Keratinocyte (primary cell): ENCODE data around the gene ADAMTS6. TPM values are rescaled to one million over a fixed set of nuclear protein-coding genes. Genes with fewer than 3 reads are reported as not detected.

Source experiments
- DNase-seq: peaks from one replicate; pipeline ENCODE4 v3.0.0-alpha.2; 2011; ENCODE audit warnings: low read depth, missing footprints, low spot score
- FAIRE-seq: peaks from 2 replicates; lab custom pipeline; 2011; peaks lifted over from hg19 to GRCh38; lab: Jason Lieb, UNC
- H2AFZ ChIP-seq: 2 replicates; pipeline ENCODE4 v1.6.0; 2012; ENCODE audit warnings: low read length, control low read depth, inconsistent platforms; ENCODE audit not compliant: control insufficient read depth
- H3K27ac ChIP-seq: 2 replicates; pipeline ENCODE4 v1.5.1; 2011; ENCODE audit warnings: low read length; ENCODE audit not compliant: control insufficient read depth, insufficient read depth
- H3K27me3 ChIP-seq: 3 replicates; pipeline ENCODE4 v1.6.0; 2011; ENCODE audit warnings: low read length; ENCODE audit not compliant: control insufficient read depth, insufficient read depth; ENCODE audit errors: extremely low read depth
- H3K36me3 ChIP-seq, 2 experiments: 2 replicates in 1 of 2; 3 replicates in 1 of 2; pipeline ENCODE4 v1.5.1; 2011; ENCODE audit warnings: low read length in 2 of 2, mild to moderate bottlenecking in 1 of 2; ENCODE audit not compliant: control insufficient read depth in 2 of 2, insufficient read depth in 2 of 2; ENCODE audit errors: extremely low read depth in 1 of 2
- H3K4me1 ChIP-seq: 3 replicates; pipeline ENCODE4 v1.5.1; 2011; ENCODE audit warnings: low read length; ENCODE audit not compliant: control insufficient read depth, insufficient read depth; ENCODE audit errors: extremely low read depth
- H3K4me2 ChIP-seq: 3 replicates; pipeline ENCODE4 v1.6.0; 2011; ENCODE audit warnings: low read depth, low read length; ENCODE audit not compliant: control insufficient read depth, insufficient read depth; ENCODE audit errors: extremely low read depth
- H3K4me3 ChIP-seq, 3 experiments: fragments of 200-600 bp in 1 of 3; sonication (generic) in 1 of 3; 2 replicates in 2 of 3; 3 replicates in 1 of 3; pipeline ENCODE4 v1.5.1; 2011 to 2016; ENCODE audit warnings: low read length in 3 of 3, mild to moderate bottlenecking in 3 of 3, control low read depth in 2 of 3, inconsistent platforms in 1 of 3, low read depth in 1 of 3, mixed read lengths in 1 of 3, mixed run types in 1 of 3, moderate library complexity in 1 of 3; ENCODE audit not compliant: control insufficient read depth in 2 of 3, insufficient read depth in 2 of 3; ENCODE audit errors: extremely low read depth in 1 of 3
- H3K79me2 ChIP-seq: 2 replicates; pipeline ENCODE4 v1.6.0; 2012; ENCODE audit warnings: low read length; ENCODE audit not compliant: control insufficient read depth, insufficient read depth
- H3K9ac ChIP-seq: 3 replicates; pipeline ENCODE4 v1.6.0; 2011; ENCODE audit warnings: low read length; ENCODE audit not compliant: control insufficient read depth, insufficient read depth; ENCODE audit errors: extremely low read depth
- H3K9me1 ChIP-seq: 3 replicates; pipeline ENCODE4 v1.6.0; 2011; ENCODE audit warnings: low read length; ENCODE audit not compliant: control insufficient read depth, insufficient read depth; ENCODE audit errors: extremely low read depth
- H3K9me3 ChIP-seq: 2 replicates; pipeline ENCODE4 v1.5.1; 2012; ENCODE audit warnings: low read depth, low read length; ENCODE audit not compliant: control insufficient read depth
- H4K20me1 ChIP-seq: 3 replicates; pipeline ENCODE4 v1.6.0; 2011; ENCODE audit warnings: low read length; ENCODE audit not compliant: control insufficient read depth, insufficient read depth; ENCODE audit errors: extremely low read depth
- CTCF ChIP-seq, 3 experiments: IDR thresholded peaks in 1 of 3; conservative IDR thresholded peaks in 1 of 3; optimal IDR thresholded peaks in 1 of 3; 2 replicates in 2 of 3; 3 replicates in 1 of 3; pipeline versions ENCODE3 to v1.5.1; 2011; ENCODE audit warnings: low read length in 3 of 3, mild to moderate bottlenecking in 3 of 3, moderate library complexity in 2 of 3, control low read depth in 1 of 3, inconsistent platforms in 1 of 3; ENCODE audit not compliant: insufficient read depth in 2 of 3; ENCODE audit errors: extremely low read depth in 1 of 3
- EZH2 ChIP-seq: IDR thresholded peaks from one replicate; pipeline ENCODE4 v1.6.1; 2012; ENCODE audit warnings: inconsistent platforms, mild to moderate bottlenecking, low read length, moderate library complexity
- dilution Hi-C: fragments of 300-500 bp; cut with MboI; formaldehyde crosslinking; loops from one replicate; pipeline ENCODE4 v1.7.0; 2020; ENCODE audit warnings: low sequenced_read_pairs; ENCODE audit not compliant: extremely low pct_ligation_motif_present
- polyA plus RNA-seq, 5 experiments: library from polyadenylated mRNA; depleted of rRNA in 3 of 5; stranded (reverse) in 3 of 5; stranded (forward) in 1 of 5; unstranded in 1 of 5; fragments of >200 nt; gene quantifications; 1 replicate in 1 of 5; 2 replicates in 3 of 5; 3 replicates in 1 of 5; pipeline versions ENCODE4 v1.2.1 to v1.2.3, GENCODE V29; 2011 to 2012; ENCODE audit warnings: missing spikeins in 2 of 5, low read depth in 1 of 5, low replicate concordance in 1 of 5

Gene ADAMTS6
- polyA plus RNA-seq, 1 donor (not counting 4 experiments of a cell fraction or from before 2014, with no cell fraction given), result 10.9 TPM

DNA sequence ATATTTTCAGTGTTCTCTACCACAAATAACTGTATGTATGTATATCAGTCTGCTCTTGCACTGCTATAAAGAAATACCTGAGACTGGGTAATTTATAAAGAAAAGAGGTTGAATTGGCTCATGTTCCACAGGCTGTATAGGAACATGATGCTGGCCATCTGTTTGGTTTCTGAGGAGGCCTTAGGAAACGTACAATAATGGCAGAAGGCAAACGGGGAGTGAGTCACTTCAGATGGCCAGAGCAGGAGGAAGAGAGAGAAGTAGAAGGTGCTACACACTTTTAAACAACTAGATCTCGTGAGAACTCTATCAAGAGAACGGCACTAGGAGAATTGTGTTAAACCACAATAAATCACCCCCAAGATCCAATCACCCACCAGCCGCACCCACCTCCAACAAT lies 121.7 kb downstream of the ADAMTS6 start:
- TF ChIP-seq EZH2 (no peak), CTCF (optimal IDR thresholded peaks at IDR 0.05 in 1 of 3, IDR thresholded peaks at IDR 0.05 in 1 of 3, conservative IDR thresholded peaks at IDR 0.05 in 1 of 3; ENCODE audit: extremely low read depth in 1 of 3, insufficient read depth in 2 of 3, low read length in 3 of 3) (no peak)
- Histone ChIP-seq H3K36me3 (no peaks in the 10 kb centered on the region), H3K79me2 (no peaks in the 10 kb centered on the region), H3K4me1 (no peaks in the 10 kb centered on the region), H3K27ac (no peak overlapping the region), H4K20me1 (no peaks in the 10 kb centered on the region), H3K4me3 (no peak overlapping the region), H2AFZ (no peak overlapping the region), H3K9me3 (no peaks in the 10 kb centered on the region), H3K27me3 (no peaks in the 10 kb centered on the region), H3K9me1 (no peaks in the 10 kb centered on the region), H3K9ac (no peak overlapping the region), H3K4me2 (no peak overlapping the region)
- no peak for DNase-seq
- dilution Hi-C loops, result no loop called here
- FAIRE-seq, result no peak

DNA sequence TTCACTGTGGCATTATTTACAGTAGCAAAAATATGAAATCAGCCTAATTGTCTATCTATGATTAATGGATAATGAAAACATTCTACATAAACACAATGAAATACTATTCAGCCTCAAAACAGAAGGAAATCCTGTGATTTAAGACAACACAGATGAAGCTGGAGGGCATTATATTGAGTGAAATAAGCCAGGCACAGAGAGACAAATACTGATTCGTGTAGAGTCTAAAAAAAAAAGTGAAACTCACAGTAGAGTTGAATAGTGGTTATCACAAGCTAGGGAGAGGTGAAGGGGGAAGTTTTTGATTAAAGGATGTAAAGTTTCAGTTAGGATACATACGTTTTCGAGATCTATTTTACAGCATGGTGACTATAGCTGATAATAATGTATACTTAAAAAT lies 122.2 kb downstream of the ADAMTS6 start:
- H3K9ac ChIP-seq, result no peak overlapping the region
- H3K4me2 ChIP-seq, result no peak overlapping the region
- no peaks in the 10 kb centered on the region for H3K9me3 ChIP-seq
- dilution Hi-C loops, result no loop called here
- no peak overlapping the region for H3K4me3 ChIP-seq
- no peaks in the 10 kb centered on the region for H3K36me3 ChIP-seq
- H3K9me1 ChIP-seq, result no peaks in the 10 kb centered on the region
- FAIRE-seq, result no peak
- H2AFZ ChIP-seq, result no peak overlapping the region
- H3K27me3 ChIP-seq, result no peaks in the 10 kb centered on the region
- TF ChIP-seq EZH2 (no peak), CTCF (optimal IDR thresholded peaks at IDR 0.05 in 1 of 3, IDR thresholded peaks at IDR 0.05 in 1 of 3, conservative IDR thresholded peaks at IDR 0.05 in 1 of 3; ENCODE audit: extremely low read depth in 1 of 3, insufficient read depth in 2 of 3, low read length in 3 of 3) (no peak)
- no peaks in the 10 kb centered on the region for H3K79me2 ChIP-seq
- no peak overlapping the region for H3K27ac ChIP-seq
- H4K20me1 ChIP-seq, result no peaks in the 10 kb centered on the region
- H3K4me1 ChIP-seq, result no peaks in the 10 kb centered on the region
- DNase-seq, result no peak
